KG1 (cell line): ENCODE measurements around the gene C15orf62.

Experiments
- DNase-seq: peaks from one replicate; lab custom pipeline; 2025; lab: John Stamatoyannopoulos, UW

Gene C15orf62

GRCh38 chr15:40769274-40770146, at the start of gene C15orf62:
Gene C15orf62, plus strand, starts transcription at chr15:40769980. Its CDS starts 516 bp downstream, at chr15:40770496.
- peak; percentile 50 for DNase-seq

- no peak for DNase-seq
These were observed 48.1 kb upstream of the C15orf62 start for GRCh38 chr15:40721701-40722100.

DNA sequence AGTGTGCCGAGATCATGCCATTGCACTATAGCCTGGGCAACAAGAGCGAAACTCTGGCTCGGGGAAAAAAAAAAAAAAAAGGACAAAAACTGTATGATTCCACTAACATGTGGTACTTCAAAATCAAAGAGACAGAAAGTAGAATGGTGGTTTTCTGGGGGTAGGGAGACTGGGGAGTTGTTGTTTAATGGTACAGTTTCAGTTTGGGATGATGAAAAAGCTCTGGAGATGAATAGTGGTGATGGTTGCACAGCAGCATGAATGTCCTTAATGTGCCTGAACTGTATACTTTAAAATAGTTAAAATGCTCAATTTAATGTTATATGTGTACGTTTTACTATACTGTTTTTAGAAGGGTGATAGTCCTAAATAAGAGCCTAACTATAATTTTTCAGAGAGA, 47.4 kb upstream of the C15orf62 start:
- DNase-seq = no peak

DNA sequence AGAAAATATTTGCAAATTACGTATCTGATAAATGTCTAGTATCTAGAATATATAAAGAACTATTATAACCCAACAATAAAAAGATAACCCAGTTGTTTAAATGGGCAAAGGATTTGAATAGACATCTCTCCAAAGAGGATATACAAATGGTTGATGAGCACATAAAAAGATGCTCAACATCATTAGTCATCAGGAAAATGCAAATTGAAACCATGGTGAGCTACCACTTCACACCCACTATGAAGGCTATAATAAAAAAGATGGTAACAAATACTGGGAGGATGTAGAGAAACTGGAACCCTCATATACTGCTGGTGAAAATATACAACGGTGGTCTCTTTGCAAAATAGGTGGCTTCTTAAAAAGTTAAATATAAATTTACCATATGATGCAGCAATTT, 46.8 kb upstream of the C15orf62 start:
- no peak for DNase-seq

GRCh38 chr15:40723919-40724318, 45.9 kb upstream of the C15orf62 start:
- DNase-seq = no peak

- no peak for DNase-seq
These were observed 38.7 kb upstream of the C15orf62 start for GRCh38 chr15:40731034-40731433.

DNA sequence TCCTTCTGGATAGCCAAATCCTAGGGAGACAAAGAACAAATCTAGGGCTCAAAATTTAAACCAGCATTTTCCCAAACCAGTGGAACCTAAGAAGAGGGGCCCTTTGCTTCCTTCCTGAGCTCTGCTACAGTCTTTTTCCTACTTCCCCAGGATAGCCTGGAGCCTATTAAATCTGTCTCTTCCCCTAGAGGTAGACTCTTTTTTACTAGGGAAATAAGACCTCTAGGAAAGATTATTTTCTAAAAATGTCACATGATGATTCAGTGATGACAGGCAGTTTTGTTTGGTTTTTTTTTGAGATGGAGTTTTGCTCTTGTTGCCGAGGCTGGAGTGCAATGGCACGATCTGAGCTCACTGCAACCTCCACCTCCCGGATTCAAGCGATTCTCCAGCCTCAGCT, 33.2 kb upstream of the C15orf62 start:
- no peak for DNase-seq

DNA sequence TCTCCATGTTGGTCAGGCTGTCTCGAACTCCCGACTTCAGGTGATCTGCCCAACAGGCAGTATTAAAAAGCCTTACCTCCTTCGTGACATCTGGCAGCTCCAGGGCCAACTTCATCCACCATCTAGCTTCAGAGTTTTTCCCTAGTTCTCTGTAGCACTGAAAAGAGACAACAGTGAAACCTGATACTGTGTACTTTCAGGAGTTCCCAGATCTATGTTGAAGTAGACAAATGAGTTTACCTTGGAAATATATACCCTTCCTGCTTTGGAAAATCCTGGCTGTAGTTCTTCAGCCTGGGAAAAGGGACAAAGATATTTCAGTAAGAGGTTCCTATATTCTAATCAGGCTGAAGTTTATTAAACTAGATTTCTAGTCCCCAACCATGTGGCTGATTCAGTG, 32.7 kb upstream of the C15orf62 start:
- DNase-seq = no peak

GRCh38 chr15:40739047-40739446, 30.7 kb upstream of the C15orf62 start:
- no peak for DNase-seq

- no peak for DNase-seq
These were observed 29.9 kb upstream of the C15orf62 start for GRCh38 chr15:40739854-40740253.

DNA sequence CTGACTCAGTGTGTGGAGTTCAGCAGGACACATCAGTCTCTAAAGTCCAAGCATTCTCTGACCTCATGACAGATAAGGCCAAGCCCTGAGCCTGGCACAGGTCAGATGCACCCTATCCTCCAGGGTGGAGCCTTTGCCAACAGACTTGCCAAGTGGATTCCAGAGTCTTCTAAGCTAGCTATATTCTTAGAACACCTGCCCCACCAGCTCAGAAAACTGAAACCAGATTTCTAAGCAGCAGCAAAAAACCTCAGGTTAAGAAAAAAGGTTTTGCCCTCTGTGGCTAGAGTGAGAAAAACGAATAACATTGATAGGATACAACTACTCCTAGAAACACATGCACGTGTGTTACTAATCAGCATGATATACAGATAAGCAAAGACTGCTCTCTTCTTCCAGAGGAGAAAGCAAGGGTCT, 26.3 kb upstream of the C15orf62 start:
- DNase-seq = no peak

- DNase-seq = no peak
These were observed 25.6 kb upstream of the C15orf62 start for GRCh38 chr15:40743921-40744814.

DNA sequence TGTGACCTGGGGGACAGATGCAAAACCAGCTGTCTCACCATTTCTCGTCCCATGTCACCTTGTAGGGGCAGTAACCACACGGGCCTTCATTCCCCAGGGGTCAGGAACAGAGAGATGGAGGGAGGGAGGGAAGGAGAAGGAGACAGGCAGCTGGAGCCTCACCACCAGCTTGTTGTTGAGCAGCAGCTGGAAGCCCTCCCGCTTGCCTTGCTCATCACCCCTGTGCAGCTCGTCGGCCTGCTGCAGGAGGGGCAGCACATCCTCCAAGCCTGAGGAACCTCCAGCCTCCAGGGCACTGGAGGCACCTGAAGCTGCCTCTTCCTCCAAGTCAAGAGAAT, 25.0 kb upstream of the C15orf62 start:
- no peak for DNase-seq

DNA sequence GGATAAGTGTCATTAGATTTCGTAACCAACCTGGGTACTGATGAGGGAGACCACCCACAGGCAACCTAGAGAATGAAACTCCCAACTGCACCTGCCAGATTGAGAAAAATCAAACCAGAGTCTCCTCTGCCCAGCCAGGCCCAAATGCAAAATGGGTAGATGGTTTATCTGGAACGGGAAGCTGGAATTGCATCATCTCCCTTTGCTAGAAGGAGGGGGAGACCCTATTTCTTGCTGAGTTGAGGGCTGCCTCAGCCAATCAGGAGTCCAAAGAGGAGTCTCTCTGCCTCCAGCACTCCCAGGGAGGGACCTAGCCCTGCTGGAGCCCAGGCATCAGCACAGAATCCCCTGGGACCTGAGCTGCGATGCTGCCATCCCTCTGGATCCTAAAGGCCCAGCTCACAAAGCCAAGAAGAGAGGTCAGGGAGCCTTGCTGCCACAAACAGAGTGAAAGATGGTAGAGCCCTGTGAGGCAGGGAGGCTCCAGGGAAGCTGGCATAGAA, 22.8 kb upstream of the C15orf62 start:
- DNase-seq = no peak

GRCh38 chr15:40747685-40748631, 21.8 kb upstream of the C15orf62 start:
- no peak for DNase-seq

DNA sequence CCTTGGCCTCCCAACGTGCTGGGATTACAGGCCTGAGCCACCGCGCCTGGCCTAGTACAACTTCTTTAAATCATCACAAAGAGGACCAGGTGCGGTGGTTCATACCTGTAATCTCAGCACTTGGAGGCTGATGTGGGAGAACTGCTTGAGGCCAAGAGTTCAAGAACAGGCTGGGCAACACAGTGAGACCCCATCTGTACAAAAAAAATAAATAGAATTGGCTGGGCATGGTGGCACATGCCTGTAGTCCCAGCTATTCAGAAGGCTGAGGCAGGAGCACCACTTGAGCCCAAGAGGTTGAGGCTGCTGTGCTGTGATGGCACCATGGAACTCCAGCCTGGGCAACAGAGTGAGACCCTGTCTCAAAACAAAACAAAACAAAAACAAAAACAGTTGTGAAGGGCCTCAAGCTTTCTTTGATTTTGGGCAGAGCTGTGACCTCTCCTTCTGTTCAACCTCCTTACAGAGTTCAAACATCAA, 20.6 kb upstream of the C15orf62 start:
- no peak for DNase-seq

GRCh38 chr15:40750885-40751284, 18.9 kb upstream of the C15orf62 start:
- no peak for DNase-seq

GRCh38 chr15:40751745-40752144, 18.0 kb upstream of the C15orf62 start:
- DNase-seq = no peak

- DNase-seq = no peak
These were observed 15.3 kb upstream of the C15orf62 start for GRCh38 chr15:40754574-40754882.

- peak; percentile 86 for DNase-seq
These were observed 14.6 kb upstream of the C15orf62 start, which contains the start of gene RMDN3 for GRCh38 chr15:40754883-40755811. Gene RMDN3, minus strand, starts transcription at chr15:40755254. Its CDS starts 471 bp downstream, at chr15:40754783.
